GM19463 (cell line): ENCODE measurements around the gene C1orf50.
"Not testable (repeated sequence)": the region's sequence is repeated elsewhere in the genome, so short reads cannot be mapped to it uniquely, and the experiment has no call there.

ENCODE experiments used
- ATAC-seq: cut with Tn5 transposase; IDR thresholded peaks from one replicate; pipeline ENCODE4 v1.9.1; 2021; ENCODE audit warnings: mild to moderate bottlenecking, moderate library complexity; ENCODE audit not compliant: unreplicated experiment

C1orf50 gene

DNA sequence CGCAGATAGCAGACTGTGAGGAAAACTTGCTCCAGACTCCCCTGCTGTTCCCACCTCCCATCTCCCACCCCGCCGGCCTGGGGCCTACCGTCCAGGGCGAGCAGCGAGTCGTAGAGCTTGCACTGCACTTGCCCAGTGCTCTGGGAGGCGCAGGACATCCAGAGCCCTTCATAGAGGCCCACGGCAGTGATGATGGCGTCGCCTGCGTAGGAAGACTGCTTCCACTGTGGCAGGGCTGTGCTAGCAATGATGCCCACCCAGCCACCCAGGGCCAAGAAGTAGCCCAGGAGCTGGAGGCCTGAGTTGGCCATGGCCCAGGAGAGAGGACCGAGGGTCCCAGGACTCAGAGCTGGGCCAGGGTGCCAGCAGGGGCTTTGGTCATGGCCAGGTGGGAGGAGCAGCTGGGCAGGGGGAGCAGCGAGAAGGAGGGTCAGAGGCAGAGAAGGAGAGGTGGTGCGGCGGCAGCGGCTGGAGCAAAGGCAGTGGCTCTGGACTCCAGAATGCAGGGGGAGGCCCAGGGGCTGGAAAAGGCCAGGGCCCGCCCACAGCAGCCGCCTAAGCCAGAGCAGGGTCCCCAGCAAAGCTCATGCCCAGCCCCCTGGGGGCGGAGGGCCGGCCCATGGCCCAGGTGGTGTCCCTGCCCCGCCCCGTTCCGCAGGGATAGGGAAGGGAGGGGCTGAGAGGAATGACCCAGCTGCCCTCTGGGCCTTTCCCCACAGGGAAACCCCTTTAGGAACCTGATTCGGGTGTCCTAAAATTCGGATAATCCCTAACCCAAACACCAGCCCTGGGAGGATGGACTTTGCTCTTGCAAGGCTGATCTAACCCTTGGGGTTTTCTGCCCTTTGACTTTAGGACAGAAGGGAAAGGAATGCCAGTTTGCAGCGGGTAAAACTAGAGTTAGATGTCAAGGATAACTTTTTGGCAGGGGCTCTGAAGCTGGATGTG lies 27.0 kb upstream of the C1orf50 start, which contains the start of gene CLDN19:
TSS of gene CLDN19 (minus strand) at position 484 of the 948 bp plus-strand sequence. CDS start at position 311, 173 bp downstream.
- ATAC-seq, result no peak

DNA sequence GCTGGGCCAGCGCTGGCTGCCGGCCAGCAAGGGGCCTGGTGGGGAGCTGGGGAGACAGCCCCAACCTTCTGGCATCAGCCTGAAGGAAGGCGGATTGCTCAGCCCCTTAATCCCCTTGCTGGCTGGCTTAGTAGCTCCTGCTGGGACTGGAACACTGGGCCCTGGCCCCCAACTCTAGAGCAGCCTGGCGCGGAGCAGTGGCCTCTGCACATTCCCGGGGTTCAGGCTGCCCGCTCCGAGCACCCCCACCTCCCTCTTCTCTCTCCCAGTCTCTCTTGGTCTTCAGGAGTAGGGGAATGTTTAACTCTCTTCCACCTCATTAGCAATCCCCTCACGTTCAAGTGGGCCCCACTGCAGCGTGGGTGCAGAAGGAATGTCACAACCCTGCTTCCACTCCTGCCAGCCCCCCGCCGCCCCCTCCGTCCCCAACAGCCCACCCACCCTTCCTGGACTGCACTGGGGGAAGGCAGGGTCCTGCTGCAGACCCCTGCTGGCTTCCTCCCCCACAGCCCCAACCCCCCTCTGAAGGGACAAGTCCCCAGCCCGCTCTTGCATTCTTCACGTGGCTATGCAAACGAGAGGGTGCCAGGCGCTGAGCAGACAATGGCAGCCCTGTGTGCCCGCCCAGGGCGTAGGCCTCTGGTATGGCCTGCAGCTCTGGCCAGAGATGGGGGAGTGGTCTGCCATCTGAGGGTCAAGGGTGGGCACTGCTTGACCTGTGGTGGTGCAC lies 26.0 kb upstream of the C1orf50 start:
- ATAC-seq, result no peak

DNA sequence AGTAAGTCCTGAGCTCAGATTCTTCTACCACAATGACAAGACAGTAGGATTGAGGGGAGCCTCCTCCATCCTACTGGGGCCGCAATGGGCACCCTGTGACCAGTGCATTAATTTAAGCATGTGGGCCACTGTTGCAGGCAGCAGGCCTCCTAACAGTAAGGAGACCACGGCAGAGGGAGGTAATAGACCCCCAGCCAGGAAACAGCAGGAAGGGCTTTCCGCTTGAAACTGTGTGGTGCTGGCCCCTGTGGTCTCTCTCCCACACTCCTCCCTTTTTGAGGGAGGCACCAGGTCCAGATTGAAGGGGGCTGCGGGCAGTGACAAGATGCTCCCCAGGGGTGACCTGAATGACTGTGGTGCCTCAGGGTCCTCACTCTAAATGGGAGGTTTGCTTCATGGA lies 25.3 kb upstream of the C1orf50 start:
- no peak for ATAC-seq

DNA sequence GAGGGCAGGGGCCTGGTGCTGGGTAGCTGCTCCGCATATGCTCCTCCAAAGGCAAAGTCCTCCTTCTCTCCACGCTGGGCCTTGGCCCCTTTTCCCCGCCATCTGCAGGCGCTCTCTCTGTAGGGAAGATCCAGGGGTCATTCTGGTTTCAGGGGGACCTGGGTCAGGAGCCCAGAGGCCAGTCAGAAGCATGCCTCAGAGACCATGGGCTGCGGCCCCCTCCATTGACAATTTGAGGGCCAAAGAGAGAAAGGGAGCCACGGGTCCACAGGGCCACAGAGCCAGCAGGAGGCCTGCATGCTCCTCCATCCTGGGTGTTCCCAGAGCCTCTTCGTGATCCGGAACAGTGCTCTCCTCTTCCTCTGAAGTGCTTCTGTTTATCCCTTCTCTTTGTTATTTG lies 24.9 kb upstream of the C1orf50 start:
- ATAC-seq, result no peak

DNA sequence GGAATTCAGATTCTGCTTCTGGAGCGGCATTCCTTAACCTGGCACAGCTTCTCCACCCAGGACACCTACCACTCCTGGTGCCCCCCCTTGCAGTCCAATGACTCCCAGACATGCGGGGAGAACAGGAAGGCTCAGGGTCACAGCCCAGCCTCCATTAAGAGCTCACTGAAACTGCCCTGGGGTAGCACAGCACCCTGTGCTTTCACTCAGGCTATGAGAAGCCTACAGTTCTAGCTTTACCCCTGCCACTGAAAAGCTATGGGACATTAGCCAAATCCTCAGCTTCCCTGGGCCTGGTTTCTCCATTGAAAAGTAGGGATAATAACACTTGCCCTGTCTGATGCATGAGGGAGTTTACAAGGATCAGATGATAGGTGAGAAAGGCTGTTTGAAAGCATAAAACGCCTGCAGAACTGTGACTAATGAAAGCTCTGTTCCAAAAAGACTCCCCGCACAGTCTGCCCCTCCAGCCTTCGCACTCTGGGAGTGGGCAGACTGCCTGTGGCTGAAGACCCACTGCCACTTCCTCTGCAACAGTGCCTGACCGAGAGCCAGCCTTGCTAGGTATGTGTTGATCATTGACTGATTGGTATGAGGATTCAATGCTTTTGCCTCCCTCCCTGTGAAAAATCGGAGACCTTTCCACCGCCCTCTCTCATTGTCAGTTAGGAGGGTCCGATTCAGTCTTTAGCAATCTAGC lies 24.3 kb upstream of the C1orf50 start:
- ATAC-seq, result no peak

DNA sequence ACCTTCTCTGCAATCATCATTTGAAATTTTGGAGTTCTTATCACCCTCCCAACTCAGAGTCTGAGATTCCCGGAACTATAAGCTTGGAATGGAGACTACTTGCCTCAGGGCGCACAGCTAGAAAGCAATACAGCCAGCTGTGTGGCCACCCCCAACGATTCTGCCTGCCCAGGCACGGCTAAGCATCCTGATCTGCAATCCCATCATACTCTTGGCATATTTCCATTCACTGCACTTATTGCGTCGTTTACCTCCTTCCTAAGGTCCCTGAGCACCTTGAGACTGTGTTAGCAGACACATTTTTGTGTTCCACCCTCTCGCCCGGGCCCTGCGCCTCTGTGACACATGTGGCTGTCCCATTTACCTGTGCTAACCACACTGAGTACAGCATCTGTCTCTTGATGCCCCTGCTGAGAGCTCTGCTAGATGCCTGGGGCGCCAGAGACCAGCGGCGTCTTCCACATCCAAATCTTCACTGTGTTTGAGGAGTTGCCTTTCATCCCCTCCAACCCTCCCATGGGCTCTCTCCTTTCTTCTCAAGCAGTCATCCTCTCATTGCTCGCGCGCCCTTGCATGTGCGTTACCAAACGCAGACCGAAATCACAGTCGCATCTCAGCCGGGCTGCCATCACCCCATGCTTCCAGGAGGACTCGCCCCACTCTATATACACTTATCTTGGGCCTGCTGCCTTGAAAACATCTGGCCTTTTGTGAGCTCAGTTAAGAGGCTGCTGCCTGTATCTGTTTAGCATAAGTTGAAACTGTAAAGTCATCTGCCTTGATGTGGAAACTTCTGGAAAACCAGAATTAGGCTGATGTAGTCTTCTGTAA lies 23.5 kb upstream of the C1orf50 start:
- ATAC-seq, result no peak

DNA sequence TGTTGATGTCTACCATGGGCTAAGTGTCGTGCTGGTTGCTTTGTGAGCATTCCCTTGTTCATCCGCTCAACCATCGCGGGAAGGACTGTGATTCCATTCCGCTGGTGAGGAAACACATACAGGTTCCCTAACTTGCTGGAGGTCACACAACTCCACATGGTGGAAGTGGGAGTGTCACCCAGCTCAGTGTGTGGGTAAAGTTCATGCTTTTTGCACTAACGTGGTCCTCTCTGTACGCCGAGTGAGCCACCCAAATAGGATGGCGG lies 23.0 kb upstream of the C1orf50 start:
- no peak for ATAC-seq

DNA sequence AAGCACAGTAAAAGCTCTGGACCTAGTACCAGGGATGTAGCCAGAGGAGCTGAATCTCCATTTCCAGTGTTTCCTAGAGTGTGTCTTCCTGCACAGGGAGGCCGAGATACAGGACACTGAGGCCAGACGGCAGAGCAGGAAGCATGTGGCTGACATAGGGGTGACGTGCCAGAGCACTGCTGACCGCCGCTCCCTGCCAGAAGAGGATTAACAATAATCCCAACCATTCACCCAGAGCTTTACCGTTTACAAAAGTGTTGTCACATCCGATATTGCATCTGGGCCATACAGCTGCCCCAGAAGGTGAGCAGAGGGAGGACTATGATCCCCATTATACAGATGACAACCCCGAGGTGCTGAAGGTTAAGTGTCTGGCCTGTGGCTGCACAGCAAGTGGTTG lies 21.2 kb upstream of the C1orf50 start:
- no peak for ATAC-seq

DNA sequence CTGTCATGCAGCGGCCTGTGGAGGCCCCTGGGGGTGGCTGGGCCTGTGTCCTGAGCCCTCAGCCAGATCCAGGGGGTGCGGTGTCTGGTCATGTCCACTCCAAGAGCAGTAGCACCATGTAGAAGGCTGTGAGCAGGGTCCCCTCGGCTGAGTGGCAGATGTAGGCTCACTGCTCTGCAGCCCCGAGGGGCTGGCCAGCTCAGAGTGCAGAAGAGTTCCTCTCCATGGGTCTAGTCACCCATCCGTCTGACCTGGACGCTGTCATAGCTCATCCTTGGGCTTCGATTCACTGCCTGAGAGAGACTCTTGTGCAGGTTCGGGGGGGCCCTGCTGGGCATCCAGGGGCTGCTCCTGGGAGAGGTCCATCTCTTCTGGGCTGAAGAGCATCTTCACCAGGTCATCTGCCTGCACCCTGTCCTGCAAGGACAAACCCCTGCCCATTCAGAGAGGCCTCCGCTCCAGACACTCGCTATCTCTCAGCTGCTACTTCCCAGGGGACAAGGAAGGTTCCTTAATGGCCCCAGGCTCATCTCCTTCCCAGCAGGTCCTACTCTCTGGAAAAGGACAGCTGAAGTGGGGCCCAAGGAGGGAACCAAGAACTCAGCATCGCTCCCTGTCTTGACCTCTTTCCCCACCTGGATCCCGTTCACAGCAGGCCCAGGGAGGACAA lies 20.5 kb upstream of the C1orf50 start:
- no peak for ATAC-seq

DNA sequence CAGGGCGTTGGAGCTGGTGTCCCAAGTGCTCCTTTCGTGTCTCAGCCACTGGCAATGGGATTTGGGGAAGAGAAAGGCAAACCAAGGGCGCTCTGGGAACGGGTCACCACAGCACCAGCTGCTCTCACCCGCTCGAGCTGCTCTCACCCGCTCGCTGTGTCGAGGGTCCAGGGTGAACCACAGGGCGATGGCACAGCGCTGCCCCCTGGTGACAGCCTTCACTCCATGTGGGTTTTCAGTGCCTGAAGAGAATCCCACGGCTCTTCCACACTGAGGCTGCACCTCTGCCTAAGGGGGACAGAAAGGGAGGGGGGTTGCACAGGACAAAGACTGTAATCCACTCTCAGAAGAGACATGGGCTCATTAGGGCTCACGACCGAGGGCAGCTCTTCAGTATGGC lies 19.9 kb upstream of the C1orf50 start:
- no peak for ATAC-seq

DNA sequence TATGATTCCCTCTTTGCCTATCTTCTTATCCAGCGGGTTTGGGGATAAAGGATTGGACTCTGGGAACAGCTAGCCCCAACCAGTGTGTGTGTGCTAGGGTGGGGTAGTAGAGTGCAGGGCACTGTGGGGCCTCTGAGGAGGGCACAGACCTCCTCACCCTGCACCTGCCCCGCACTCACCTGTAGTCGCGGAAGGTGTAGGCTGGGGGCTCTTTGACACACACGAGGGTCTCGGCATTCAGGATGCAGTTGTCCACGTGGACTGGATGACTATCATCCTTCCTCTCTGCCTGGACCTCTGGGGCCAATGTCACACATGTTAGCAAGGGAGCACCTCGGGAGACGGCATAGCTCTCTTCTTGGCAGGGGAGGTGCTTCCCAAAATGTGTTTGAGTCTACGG lies 19.0 kb upstream of the C1orf50 start:
- no peak for ATAC-seq

DNA sequence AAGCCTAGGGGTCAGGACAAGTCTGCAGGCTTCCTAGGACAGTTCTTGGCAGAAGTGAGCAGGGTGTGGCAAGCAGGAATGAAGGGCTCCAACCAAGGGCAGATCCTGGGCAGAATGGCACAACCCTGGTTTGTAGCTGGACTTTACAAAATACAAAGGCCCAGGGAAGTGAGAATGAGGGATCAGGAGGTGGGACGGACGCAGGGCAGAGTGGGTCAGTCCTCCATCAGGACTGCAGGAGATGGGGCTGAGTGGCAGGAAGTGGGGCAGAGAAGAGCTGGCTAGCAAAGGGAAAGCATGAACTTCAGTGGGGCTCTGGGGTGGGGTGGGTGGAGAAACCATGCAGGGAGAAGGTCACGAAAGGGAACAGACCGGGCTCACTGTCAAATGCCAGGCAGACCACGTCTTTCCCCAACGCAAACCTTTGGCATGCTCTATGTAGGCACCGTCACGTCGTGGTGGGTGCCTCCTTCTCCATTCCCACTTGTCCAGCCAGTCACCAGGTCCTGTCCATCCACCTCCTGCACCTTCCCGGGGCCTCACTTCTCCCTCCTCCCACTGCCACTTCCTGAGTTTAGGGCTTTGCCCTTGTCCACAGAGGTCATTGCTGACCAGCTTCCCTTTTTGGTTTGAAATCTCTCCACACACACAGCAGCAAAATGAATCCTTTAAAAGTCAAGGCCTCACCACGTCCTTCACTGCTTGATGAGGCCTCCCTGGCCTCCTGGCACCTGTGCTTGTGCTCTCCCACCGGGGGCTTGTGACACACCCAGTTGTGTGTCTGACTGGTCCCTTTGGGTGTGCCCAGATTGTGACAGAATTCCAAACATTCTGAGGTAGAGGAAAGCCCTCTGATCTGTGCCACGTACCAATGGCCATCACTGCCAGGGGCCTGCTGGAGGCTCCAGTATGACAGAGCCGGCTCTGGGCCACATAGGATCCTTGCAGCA lies 18.3 kb upstream of the C1orf50 start:
- ATAC-seq, result no peak

DNA sequence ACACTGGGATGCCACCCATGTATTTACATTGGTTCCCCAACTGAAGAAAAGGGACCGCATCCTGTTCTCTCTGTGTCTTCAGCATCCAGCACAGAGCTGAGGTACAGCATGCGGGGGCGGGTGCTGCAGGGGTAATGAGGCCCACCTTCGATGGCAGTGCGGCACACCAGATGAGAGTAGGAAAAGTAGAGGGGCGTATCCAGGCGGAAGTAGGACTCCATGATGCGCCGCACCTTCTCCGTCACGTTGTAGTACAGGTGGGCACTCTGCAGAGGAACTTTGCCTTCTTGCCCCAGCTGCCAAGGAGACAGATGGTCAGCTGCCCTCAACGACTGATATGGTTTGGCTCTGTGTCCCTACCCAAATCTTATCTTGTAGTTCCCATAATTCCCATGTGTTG lies 17.0 kb upstream of the C1orf50 start:
- ATAC-seq, result no peak

DNA sequence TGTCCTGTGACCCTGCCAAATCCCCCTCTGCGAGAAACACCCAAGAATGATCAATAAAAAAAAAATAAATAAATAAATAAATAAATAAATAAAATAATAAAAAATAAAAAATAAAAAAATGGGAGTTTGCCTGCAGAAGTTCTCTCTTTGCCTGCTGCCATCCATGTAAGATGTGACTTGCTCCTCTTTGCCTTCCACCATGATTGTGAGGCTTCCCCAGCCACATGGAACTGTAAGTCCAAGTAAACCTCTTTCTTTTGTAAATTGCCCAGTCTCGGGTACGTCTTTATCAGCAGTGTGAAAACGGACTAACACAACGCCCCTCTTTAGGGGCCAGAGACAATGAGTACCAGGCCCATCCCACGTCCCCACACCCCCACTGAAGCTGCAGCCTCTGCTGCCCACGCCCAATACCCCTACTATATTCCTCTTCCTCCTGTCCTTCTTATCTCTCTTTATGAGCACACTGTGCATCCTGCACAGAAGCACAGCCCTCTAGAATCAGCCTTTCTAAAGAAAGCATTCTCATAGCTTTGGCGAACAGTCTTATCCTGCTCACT lies 15.5 kb upstream of the C1orf50 start:
- ATAC-seq, result not testable (repeated sequence)

DNA sequence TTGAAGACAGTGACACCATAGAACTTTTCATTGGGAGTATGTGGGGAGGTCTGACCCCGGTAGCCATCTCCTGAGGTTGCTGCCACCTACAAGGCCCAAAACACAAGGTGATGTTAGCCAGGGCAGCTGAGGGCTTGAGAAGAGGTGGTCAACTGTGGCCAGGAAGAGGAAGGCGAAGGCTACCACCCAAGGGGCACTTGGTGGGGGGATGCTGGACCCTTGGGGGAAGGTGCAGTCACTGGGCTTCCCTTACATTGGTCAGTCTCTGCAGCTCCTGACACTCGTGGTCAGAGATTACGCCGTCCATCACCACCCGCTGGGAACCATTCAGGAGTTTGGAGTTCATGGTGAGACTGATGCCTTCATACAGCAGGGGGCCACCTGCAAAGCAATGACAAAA lies 14.8 kb upstream of the C1orf50 start:
- ATAC-seq, result no peak

DNA sequence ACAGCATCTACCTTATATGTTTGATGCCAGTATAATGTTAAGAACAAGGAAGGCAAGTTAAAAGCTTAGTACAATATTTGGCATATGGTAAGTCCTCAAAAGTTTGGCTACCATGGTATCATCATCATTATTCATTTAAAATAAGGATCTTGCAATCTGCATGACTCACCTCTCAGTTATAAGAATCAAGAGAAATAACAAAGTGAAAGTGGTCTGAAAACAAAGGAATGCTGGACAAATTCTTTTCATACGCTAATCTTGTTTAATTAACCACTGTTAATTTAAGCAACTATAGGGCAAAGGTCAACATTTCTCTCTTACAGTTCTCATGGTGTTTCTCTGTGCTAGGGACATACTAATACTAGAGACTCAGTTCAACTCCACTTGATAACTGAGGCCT lies 14.0 kb upstream of the C1orf50 start:
- ATAC-seq, result no peak

DNA sequence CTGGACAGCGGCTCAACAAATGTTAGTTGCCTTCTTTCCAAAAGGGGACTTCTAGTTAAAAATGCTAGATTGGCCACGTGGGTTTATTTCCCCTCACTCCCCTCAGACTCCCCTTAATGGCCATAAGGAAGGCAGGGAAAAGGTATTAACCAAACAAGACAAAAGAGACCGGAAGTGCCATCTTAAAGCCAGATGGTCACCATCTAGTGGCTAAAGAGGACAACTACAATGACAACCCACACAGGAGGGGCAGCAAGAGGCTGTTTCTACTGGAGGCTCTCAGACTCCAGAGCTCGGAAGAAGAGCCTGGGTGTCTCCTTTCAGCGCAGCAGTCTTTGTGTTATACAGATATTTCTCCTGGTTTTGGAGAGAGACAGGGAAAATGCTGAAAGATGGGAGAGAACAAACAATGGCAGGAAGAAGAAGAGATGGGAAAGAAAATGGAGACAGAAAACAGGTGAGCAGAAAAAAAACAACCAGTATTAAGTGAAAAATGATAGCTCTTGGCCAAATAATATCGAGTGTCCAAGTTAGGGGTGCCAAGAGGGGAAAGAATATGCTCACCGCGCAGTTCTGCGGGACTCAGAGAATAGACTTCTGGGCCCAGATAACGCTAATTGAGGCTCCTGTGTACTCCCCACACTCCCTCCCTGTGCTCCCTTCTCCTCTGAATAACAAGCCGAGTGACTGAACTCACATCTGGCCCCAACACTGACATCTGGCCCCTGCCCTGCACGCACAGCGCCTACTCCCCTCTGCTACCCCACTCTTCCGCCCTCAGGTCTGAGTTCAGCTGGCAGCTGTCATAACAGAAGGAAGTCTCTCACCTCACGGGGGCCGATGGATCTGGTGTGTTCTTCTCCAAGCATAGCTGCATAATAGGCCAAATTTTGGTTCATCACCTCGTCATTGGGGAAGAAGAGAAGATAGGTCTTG lies 9.8 kb upstream of the C1orf50 start:
- ATAC-seq, result no peak

DNA sequence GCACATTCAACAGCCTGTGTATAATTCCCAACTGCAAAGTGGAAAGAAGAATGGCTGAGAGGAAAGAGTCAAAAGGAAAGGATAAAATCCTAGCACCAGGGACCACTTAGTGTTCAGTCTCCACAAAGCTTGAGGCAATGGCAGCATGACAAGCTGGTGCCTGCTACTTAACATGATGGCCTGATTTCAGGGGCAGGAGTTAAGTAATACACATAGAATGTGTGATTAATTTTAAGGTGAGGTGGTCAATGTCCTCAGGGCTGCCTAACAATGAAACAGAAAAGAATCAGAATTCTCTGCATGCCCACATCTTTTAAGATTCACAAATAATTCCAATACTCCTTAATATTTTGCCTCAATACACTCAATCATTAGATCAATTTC lies 9.2 kb upstream of the C1orf50 start:
- no peak for ATAC-seq
